HEK293T (cell line): Measurements from ENCODE around the gene SUN3.

Experiments
- BHLHE40 ChIP-seq: fragments of 450-650 bp; IDR thresholded peaks from 2 replicates; pipeline ENCODE4 v1.6.1; 2016; ENCODE audit warnings: mild to moderate bottlenecking, moderate library complexity, borderline replicate concordance
- FOXA1 ChIP-seq: fragments of 450-650 bp; IDR thresholded peaks from 2 replicates; pipeline ENCODE4 v1.6.1; 2016; ENCODE audit warnings: mild to moderate bottlenecking
- FOXK2 ChIP-seq: fragments of 450-650 bp; IDR thresholded peaks from 2 replicates; pipeline ENCODE4 v1.6.1; 2016; ENCODE audit warnings: mild to moderate bottlenecking
- FOXM1 ChIP-seq: fragments of 450-650 bp; IDR thresholded peaks from 2 replicates; pipeline ENCODE4 v1.6.1; 2017; ENCODE audit warnings: mild to moderate bottlenecking, borderline replicate concordance
- HDGF ChIP-seq: fragments of 450-650 bp; IDR thresholded peaks from 2 replicates; pipeline ENCODE4 v1.6.1; 2017; ENCODE audit warnings: antibody characterized with exemption, borderline replicate concordance
- NFRKB ChIP-seq: fragments of 450-650 bp; IDR thresholded peaks from 2 replicates; pipeline ENCODE4 v1.6.1; 2016; ENCODE audit warnings: mild to moderate bottlenecking, moderate library complexity
- TARDBP ChIP-seq: fragments of 450-650 bp; IDR thresholded peaks from 2 replicates; pipeline ENCODE4 v1.6.1; 2016
- ZNF384 ChIP-seq: fragments of 450-650 bp; IDR thresholded peaks from 2 replicates; pipeline ENCODE4 v1.6.1; 2016

GRCh38 chr7:47991270-47991669 is 37.6 kb downstream of the SUN3 start:
- TF ChIP-seq FOXK2 (no peak), NFRKB (no peak), FOXM1 (no peak), ZNF384 (no peak), BHLHE40 (no peak), HDGF (no peak), FOXA1 (no peak), TARDBP (no peak)
